ENCODE measurements around the gene POLR2E. TPM values are rescaled to one million over a fixed set of nuclear protein-coding genes. Genes with fewer than 3 reads are reported as not detected.

The POLR2E gene
- total and polyA plus RNA-seq, 9 of the 15 experiments (the other 6 are each of a cell fraction or from before 2014, with no cell fraction given): 3.4 to 413 (median 244) TPM

- Histone ChIP-seq H3K27me3 (ENCODE audit: control insufficient read depth in 2 of 2, insufficient read depth in 2 of 2, low read length in 2 of 2) (no peaks in the 10 kb centered on the region), H4K20me1 (replicated peaks; ENCODE audit: control insufficient read depth, insufficient read depth, low read length) (0 out of 2 replicates have a peak, but pooled peaks cover 4% of the 10 kb centered on the region), H3K79me2 (ENCODE audit: control insufficient read depth, insufficient read depth, low read length) (no peaks in the 10 kb centered on the region), H3K9me3 (replicated peaks; ENCODE audit: control insufficient read depth, insufficient read depth, low read depth, low read length) (no peaks in the 10 kb centered on the region), H3K4me3 (no peak overlapping the region), H3K9me1 (ENCODE audit: control insufficient read depth, insufficient read depth, low read length) (no peaks in the 10 kb centered on the region), H2AFZ (ENCODE audit: low read depth, low read length) (no peak overlapping the region), H3K4me2 (ENCODE audit: insufficient read depth, low read length) (no peak overlapping the region), H3K36me3 (ENCODE audit: control insufficient read depth, insufficient read depth, low read length) (peaks cover 80% of the 10 kb centered on the region), H3K27ac (ENCODE audit: extremely low read depth, low read depth, low read length) (no peak overlapping the region), H3K4me1 (replicated peaks in 1 of 2; ENCODE audit: control insufficient read depth in 2 of 2, insufficient read depth in 2 of 2, low read length in 2 of 2) (peaks cover 0 to 45% of the 10 kb centered on the region in 2 experiments; a peak in 3 of 5 replicates), H3K9ac (ENCODE audit: insufficient read depth in 1 of 2, low read depth in 2 of 2, low read length in 2 of 2) (peak overlapping the region in 1 of 2 experiments; percentile 41; a peak in 2 of 4 replicates)
- ChIA-PET POLR2A (interaction anchor here (0.6 to 1.1 kb wide), 5 partner anchors 8 to 59 kb away, joined by 3 to 4 read pairs (median 4); no protein-coding TSS in a partner anchor), CTCF (ENCODE audit: low intra/inter-chr PET ratio) (no interaction called here)
- in situ Hi-C loops (cut with MboI) (no loop called here), intact Hi-C loops (cut with micrococcal nuclease) (no loop called here)
- DNase-seq (ENCODE audit: extremely low read depth in 1 of 4, low spot score in 3 of 4): no peak
- no TSS peak for BruUV-seq (replicated peaks)
- no peak; the same call in 2 of the 3 replicates for ATAC-seq
- 90% methylated on average over 24 of the region's 28 CpGs for WGBS (ENCODE audit: insufficient coverage, low coverage, missing lambda C conversion rate)
- FAIRE-seq: no peak
- TF ChIP-seq BDP1 (IDR thresholded peaks at IDR 0.05; ENCODE audit: insufficient read depth, insufficient read length): no peak
- peak; percentile 83 for TF ChIP-seq BCOR (IDR thresholded peaks at IDR 0.05)
- no peak for TF ChIP-seq CTBP1 (IDR thresholded peaks at IDR 0.05; ENCODE audit: borderline replicate concordance)
- TF ChIP-seq ZFP36 (IDR thresholded peaks at IDR 0.05; ENCODE audit: low read depth, low read length, partially characterized antibody): peak; percentile 90
- TF ChIP-seq MYBL2 (IDR thresholded peaks at IDR 0.05; ENCODE audit: low read depth): no peak
- no peak for TF ChIP-seq MYBL2 (CRISPR knock-in tag; IDR thresholded peaks at IDR 0.05; ENCODE audit: borderline replicate concordance)
- no peak for TF ChIP-seq RUNX1 (IDR thresholded peaks at IDR 0.05; ENCODE audit: low read depth)
- no peak for TF ChIP-seq ZBTB43 (CRISPR knock-in tag; IDR thresholded peaks at IDR 0.05)
- TF ChIP-seq TAF1 (IDR thresholded peaks at IDR 0.05; ENCODE audit: control insufficient read depth, extremely low read depth, insufficient read depth, low read length, severe bottlenecking): no peak
- TF ChIP-seq EHMT2 (IDR thresholded peaks at IDR 0.05): no peak
- peak in 1 of 2 experiments; percentile 61; a peak in 2 of 4 replicates for TF ChIP-seq RCOR1 (IDR thresholded peaks at IDR 0.05; ENCODE audit: borderline replicate concordance in 1 of 2, low read depth in 2 of 2, low read length in 2 of 2)
- peak; percentile 84 for TF ChIP-seq ZBTB33 (CRISPR knock-in tag; IDR thresholded peaks at IDR 0.05)
- no peak for TF ChIP-seq MTF1 (CRISPR knock-in tag; IDR thresholded peaks at IDR 0.05; ENCODE audit: borderline replicate concordance)
- TF ChIP-seq POLR2G (IDR thresholded peaks at IDR 0.05; ENCODE audit: low read depth, low read length): peak; percentile 12
- no peak for TF ChIP-seq HMGN3 (IDR thresholded peaks at IDR 0.05; ENCODE audit: borderline replicate concordance, extremely low read depth, insufficient read length, low read depth, low read length)
- TF ChIP-seq SMARCA5 (IDR thresholded peaks at IDR 0.05): peak; percentile 29; the same call in 1 of the 2 replicates
- TF ChIP-seq ZNF830 (CRISPR knock-in tag; IDR thresholded peaks at IDR 0.05): no peak
- TF ChIP-seq KDM1A (IDR thresholded peaks at IDR 0.05): peak; percentile 41 to 73; a peak in 2 of 4 replicates
- no peak for TF ChIP-seq SMARCC2 (IDR thresholded peaks at IDR 0.05; ENCODE audit: low read depth)
Observed at GRCh38 chr19:1054102-1055027, 40.8 kb downstream of the POLR2E start.

Measured in K562 (cell line).